Activated T-helper 2 cell treated with anti-CD3 and anti-CD28 coated beads, Interferon-gamma antibody, Interleukin-2, Interleukin-4, amounts not matched to agents 10 μg/mL and 5 μg/mL and 100 μg/mL, durations not matched to agents 14 hours and 24 hours and 36 hours (primary cell): ENCODE results near the gene KL. TPM values are rescaled to one million over a fixed set of nuclear protein-coding genes. Genes with fewer than 3 reads are reported as not detected.
A peak's percentile ranks its signal among the peaks of the same experiment; 100 is the strongest.

ENCODE experiments used
- DNase-seq: peaks from one replicate; pipeline ENCODE4 v3.0.0; 2021; ENCODE audit warnings: low spot score
- H3K27ac Mint-ChIP-seq: one replicate; pipeline ENCODE4 v1.8.0; 2021; ENCODE audit warnings: mixed read lengths
- H3K27me3 Mint-ChIP-seq: one replicate; pipeline ENCODE4 v1.8.0; 2021; ENCODE audit warnings: low read depth, mixed read lengths
- H3K36me3 Mint-ChIP-seq: one replicate; pipeline ENCODE4 v1.8.0; 2021; ENCODE audit warnings: low read depth, mixed read lengths
- H3K4me1 Mint-ChIP-seq: one replicate; pipeline ENCODE4 v1.8.0; 2021; ENCODE audit warnings: low read depth, mixed read lengths
- H3K4me3 Mint-ChIP-seq: one replicate; pipeline ENCODE4 v1.8.0; 2021; ENCODE audit warnings: low read depth, mild to moderate bottlenecking, moderate library complexity, mixed read lengths
- H3K9me3 Mint-ChIP-seq: one replicate; pipeline ENCODE4 v1.8.0; 2021; ENCODE audit warnings: mixed read lengths
- intact Hi-C: fragments of 100-400 bp; cut with micrococcal nuclease; formaldehyde crosslinking; loops from one replicate; pipeline ENCODE4 v1.15.1; 2023
- total RNA-seq: library from RNA; stranded (reverse); gene quantifications from 2 replicates; pipeline ENCODE4 v1.2.3, GENCODE V29; 2022

KL gene
- total RNA-seq: 0.14 TPM in 2 replicates

DNA sequence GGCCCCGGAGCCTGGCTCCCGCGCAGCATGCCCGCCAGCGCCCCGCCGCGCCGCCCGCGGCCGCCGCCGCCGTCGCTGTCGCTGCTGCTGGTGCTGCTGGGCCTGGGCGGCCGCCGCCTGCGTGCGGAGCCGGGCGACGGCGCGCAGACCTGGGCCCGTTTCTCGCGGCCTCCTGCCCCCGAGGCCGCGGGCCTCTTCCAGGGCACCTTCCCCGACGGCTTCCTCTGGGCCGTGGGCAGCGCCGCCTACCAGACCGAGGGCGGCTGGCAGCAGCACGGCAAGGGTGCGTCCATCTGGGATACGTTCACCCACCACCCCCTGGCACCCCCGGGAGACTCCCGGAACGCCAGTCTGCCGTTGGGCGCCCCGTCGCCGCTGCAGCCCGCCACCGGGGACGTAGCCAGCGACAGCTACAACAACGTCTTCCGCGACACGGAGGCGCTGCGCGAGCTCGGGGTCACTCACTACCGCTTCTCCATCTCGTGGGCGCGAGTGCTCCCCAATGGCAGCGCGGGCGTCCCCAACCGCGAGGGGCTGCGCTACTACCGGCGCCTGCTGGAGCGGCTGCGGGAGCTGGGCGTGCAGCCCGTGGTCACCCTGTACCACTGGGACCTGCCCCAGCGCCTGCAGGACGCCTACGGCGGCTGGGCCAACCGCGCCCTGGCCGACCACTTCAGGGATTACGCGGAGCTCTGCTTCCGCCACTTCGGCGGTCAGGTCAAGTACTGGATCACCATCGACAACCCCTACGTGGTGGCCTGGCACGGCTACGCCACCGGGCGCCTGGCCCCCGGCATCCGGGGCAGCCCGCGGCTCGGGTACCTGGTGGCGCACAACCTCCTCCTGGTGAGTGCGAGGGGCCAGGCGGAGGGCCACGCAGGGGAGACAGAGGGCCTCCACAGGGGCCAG, at the start of gene KL:
Gene KL (plus strand): TSS at position 10 of the 909 bp plus-strand sequence. CDS start 18 bp downstream, at position 28.
- intact Hi-C loops: loop anchor here (1.0 to 10.0 kb wide), 7 partner anchors 100 to 526 kb away; partner anchors contain the start of gene PDS5B
- no peaks in the 10 kb centered on the region for H3K9me3 Mint-ChIP-seq
- H3K27ac Mint-ChIP-seq: peak within 1 kb of the TSS; percentile 36
- peaks cover 20% of the 10 kb centered on the region for H3K4me1 Mint-ChIP-seq
- H3K36me3 Mint-ChIP-seq: no peaks in the 10 kb centered on the region
- peaks cover 65% of the 10 kb centered on the region for H3K27me3 Mint-ChIP-seq
- DNase-seq: no peak
- H3K4me3 Mint-ChIP-seq: peak within 1 kb of the TSS; percentile 74

DNA sequence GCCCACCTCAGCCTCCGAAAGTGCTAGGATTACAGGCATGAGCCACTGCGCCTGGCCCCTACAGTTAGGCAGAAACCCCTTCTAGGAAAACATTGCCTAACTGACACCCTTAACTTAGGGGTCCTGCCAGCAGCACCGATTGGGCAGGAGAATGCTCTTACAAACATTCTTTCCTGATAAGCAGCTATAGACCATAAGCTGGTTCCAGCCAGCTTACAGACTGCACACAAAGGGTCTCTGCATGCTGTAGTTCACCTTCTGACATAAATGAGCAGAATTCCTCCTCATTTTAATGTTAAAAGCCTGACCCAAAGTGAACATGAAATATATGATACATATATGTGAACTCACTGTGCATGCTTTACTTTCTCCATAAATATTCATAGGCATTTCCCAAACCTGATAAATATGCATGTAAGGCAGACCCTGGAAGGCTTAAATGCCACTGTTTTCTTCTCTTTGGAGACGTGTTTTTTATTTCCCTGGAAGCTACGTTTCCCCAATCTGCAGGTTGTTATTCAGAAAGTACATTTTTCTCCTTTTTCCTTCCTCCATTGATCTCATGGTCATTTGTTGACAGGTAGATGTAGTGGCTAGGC, 48.5 kb upstream of the KL start:
- peaks cover 6% of the 10 kb centered on the region for H3K27me3 Mint-ChIP-seq
- H3K4me1 Mint-ChIP-seq: peaks cover 7% of the 10 kb centered on the region
- no peak overlapping the region for H3K4me3 Mint-ChIP-seq
- intact Hi-C loops: no loop called here
- H3K36me3 Mint-ChIP-seq: no peaks in the 10 kb centered on the region
- H3K9me3 Mint-ChIP-seq: no peaks in the 10 kb centered on the region
- DNase-seq: no peak
- H3K27ac Mint-ChIP-seq: no peak overlapping the region

DNA sequence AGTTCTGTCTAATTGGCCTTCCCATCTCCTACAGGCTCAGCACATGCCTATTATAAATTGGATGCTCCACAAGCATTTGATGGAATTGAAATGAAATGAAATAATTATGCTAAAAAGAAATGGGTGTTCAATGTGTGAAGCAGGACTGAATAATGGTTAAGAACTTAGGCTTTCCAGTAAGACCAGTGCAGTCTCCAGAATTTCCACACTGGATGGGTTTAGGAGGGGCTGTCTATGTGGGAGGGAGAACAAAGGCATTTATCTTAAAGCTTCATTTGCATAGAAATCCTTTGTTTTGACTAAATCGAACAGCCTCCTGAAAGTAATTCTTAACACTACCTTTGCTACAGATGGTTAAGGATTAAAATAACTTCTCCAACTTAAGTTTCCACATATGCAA, 47.9 kb upstream of the KL start:
- no peaks in the 10 kb centered on the region for H3K36me3 Mint-ChIP-seq
- no peaks in the 10 kb centered on the region for H3K9me3 Mint-ChIP-seq
- intact Hi-C loops: no loop called here
- H3K27me3 Mint-ChIP-seq: peaks cover 6% of the 10 kb centered on the region
- no peak overlapping the region for H3K4me3 Mint-ChIP-seq
- no peak for DNase-seq
- peaks cover 7% of the 10 kb centered on the region for H3K4me1 Mint-ChIP-seq
- no peak overlapping the region for H3K27ac Mint-ChIP-seq

GRCh38 chr13:32968793-32969192, 47.4 kb upstream of the KL start:
- Mint-ChIP-seq H3K9me3 (no peaks in the 10 kb centered on the region), H3K4me3 (no peak overlapping the region), H3K4me1 (peaks cover 7% of the 10 kb centered on the region), H3K27ac (no peak overlapping the region), H3K36me3 (no peaks in the 10 kb centered on the region), H3K27me3 (peaks cover 6% of the 10 kb centered on the region)
- intact Hi-C loops: no loop called here
- DNase-seq: no peak

- H3K4me1 Mint-ChIP-seq: peaks cover 7% of the 10 kb centered on the region
- no peak overlapping the region for H3K4me3 Mint-ChIP-seq
- intact Hi-C loops: no loop called here
- no peak overlapping the region for H3K27ac Mint-ChIP-seq
- no peaks in the 10 kb centered on the region for H3K36me3 Mint-ChIP-seq
- H3K9me3 Mint-ChIP-seq: no peaks in the 10 kb centered on the region
- DNase-seq: no peak
- peaks cover 6% of the 10 kb centered on the region for H3K27me3 Mint-ChIP-seq
These were observed 46.7 kb upstream of the KL start for GRCh38 chr13:32969516-32969941.

GRCh38 chr13:32976056-32976805, 40.0 kb upstream of the KL start:
- intact Hi-C loops: no loop called here
- Mint-ChIP-seq H3K4me1 (no peaks in the 10 kb centered on the region), H3K4me3 (no peak overlapping the region), H3K36me3 (no peaks in the 10 kb centered on the region), H3K27ac (no peak overlapping the region), H3K9me3 (no peaks in the 10 kb centered on the region), H3K27me3 (no peaks in the 10 kb centered on the region)
- DNase-seq: no peak

GRCh38 chr13:32976912-32977311, 39.3 kb upstream of the KL start:
- Mint-ChIP-seq H3K36me3 (no peaks in the 10 kb centered on the region), H3K4me1 (no peaks in the 10 kb centered on the region)

GRCh38 chr13:32977321-32977720, 38.9 kb upstream of the KL start:
- Mint-ChIP-seq H3K4me3 (no peak overlapping the region), H3K27ac (no peak overlapping the region), H3K4me1 (no peaks in the 10 kb centered on the region), H3K36me3 (no peaks in the 10 kb centered on the region), H3K27me3 (no peaks in the 10 kb centered on the region), H3K9me3 (no peaks in the 10 kb centered on the region)
- DNase-seq: no peak
- intact Hi-C loops: no loop called here

More at GRCh38 chr13:32976912-32977311, 39.3 kb upstream of the KL start:
- Mint-ChIP-seq H3K9me3 (no peaks in the 10 kb centered on the region), H3K27me3 (no peaks in the 10 kb centered on the region), H3K4me3 (no peak overlapping the region), H3K27ac (no peak overlapping the region)
- intact Hi-C loops: no loop called here
- DNase-seq: no peak

- H3K4me3 Mint-ChIP-seq: no peak overlapping the region
- H3K27me3 Mint-ChIP-seq: no peaks in the 10 kb centered on the region
- H3K4me1 Mint-ChIP-seq: no peaks in the 10 kb centered on the region
- H3K27ac Mint-ChIP-seq: no peak overlapping the region
- H3K9me3 Mint-ChIP-seq: no peaks in the 10 kb centered on the region
- intact Hi-C loops: no loop called here
- DNase-seq: no peak
- H3K36me3 Mint-ChIP-seq: no peaks in the 10 kb centered on the region
These were observed 37.9 kb upstream of the KL start for GRCh38 chr13:32978278-32978677.

DNA sequence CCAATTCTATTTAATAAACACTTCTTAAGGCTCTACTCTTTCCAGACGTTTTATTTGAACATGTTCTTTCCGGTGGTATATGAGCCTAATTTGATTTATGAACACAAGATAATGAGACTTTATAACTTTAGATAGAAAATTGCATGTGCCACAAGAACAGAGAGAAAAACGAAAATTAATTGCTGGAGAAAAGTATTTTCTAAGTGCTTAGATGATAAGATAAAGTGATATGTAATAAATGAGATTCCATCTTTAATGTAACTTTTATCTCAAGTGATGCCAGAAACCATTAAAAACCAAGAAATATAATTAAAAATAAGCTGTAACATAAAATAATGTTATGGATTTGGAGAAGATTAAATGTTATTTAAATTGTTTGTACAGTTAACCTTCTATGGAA, 33.2 kb upstream of the KL start:
- no peaks in the 10 kb centered on the region for H3K36me3 Mint-ChIP-seq
- no peak overlapping the region for H3K27ac Mint-ChIP-seq
- peaks cover 18% of the 10 kb centered on the region for H3K27me3 Mint-ChIP-seq
- intact Hi-C loops: no loop called here
- H3K4me1 Mint-ChIP-seq: no peaks in the 10 kb centered on the region
- H3K4me3 Mint-ChIP-seq: no peak overlapping the region
- H3K9me3 Mint-ChIP-seq: peaks cover 4% of the 10 kb centered on the region
- DNase-seq: no peak

- DNase-seq: no peak
- no peak overlapping the region for H3K4me3 Mint-ChIP-seq
- intact Hi-C loops: no loop called here
These were observed 31.2 kb upstream of the KL start for GRCh38 chr13:32984857-32985626.

GRCh38 chr13:32986552-32986951, 29.7 kb upstream of the KL start:
- Mint-ChIP-seq H3K36me3 (no peaks in the 10 kb centered on the region), H3K4me1 (no peaks in the 10 kb centered on the region), H3K27ac (no peak overlapping the region), H3K9me3 (peaks cover 4% of the 10 kb centered on the region), H3K4me3 (no peak overlapping the region), H3K27me3 (peaks cover 28% of the 10 kb centered on the region)
- no peak for DNase-seq
- intact Hi-C loops: no loop called here

More at GRCh38 chr13:32984857-32985626, 31.2 kb upstream of the KL start:
- H3K27ac Mint-ChIP-seq: no peak overlapping the region
- no peaks in the 10 kb centered on the region for H3K4me1 Mint-ChIP-seq
- H3K27me3 Mint-ChIP-seq: peaks cover 19% of the 10 kb centered on the region
- H3K36me3 Mint-ChIP-seq: no peaks in the 10 kb centered on the region
- peaks cover 4% of the 10 kb centered on the region for H3K9me3 Mint-ChIP-seq
